Measurements from ENCODE around the gene CHRM5.

DNA sequence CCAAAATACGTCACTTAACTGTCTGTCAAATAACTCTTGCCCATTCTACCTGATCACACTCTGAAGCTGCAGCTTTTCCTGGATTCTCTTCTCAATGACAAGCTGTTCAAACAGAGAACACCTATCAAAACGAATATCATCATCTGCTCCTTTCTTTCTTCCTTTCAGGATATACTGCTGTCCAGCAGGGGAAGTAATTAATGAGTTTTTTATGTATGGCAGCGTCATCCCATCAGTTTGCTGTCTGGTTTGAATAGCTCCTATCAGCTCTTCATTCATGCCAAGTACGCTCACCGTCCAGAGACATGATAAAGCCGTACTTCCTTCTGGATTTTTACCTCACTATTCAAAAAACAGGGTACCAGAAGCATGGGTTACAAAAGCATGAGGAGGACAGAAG lies at the start of gene CHRM5:
- no peak for TF ChIP-seq CTCF (IDR thresholded peaks at IDR 0.05)
- no peak for TF ChIP-seq POLR2A (IDR thresholded peaks at IDR 0.05)
